Esophagus (tissue), 2 donors: ENCODE measurements around the gene ANXA3. TPM values are rescaled to one million over a fixed set of nuclear protein-coding genes. Genes with fewer than 3 reads are reported as not detected.

Experiments used
- H3K27ac ChIP-seq, 2 donors: one replicate each; pipeline ENCODE4 v1.5.1; 2013; ENCODE audit warnings: low read depth in 2 of 2, mild to moderate bottlenecking in 2 of 2, inconsistent platforms in 1 of 2, low read length in 1 of 2, moderate library complexity in 1 of 2
- H3K27me3 ChIP-seq, 2 donors: one replicate each; pipeline ENCODE4 v1.6.1; 2013; ENCODE audit warnings: low read length in 2 of 2, control low read depth in 1 of 2, mild to moderate bottlenecking in 1 of 2; ENCODE audit not compliant: insufficient read depth in 2 of 2, control insufficient read depth in 1 of 2
- H3K36me3 ChIP-seq, 2 donors: one replicate each; pipeline ENCODE4 v1.6.1; 2013; ENCODE audit warnings: low read length in 1 of 2; ENCODE audit not compliant: control insufficient read depth in 2 of 2, insufficient read depth in 2 of 2
- H3K4me1 ChIP-seq, 2 donors: one replicate each; pipeline ENCODE4 v1.6.1; 2013; ENCODE audit warnings: low read length in 1 of 2; ENCODE audit not compliant: control insufficient read depth in 2 of 2, insufficient read depth in 2 of 2
- H3K4me3 ChIP-seq, 2 donors: one replicate each; pipeline ENCODE4 v1.5.1; 2013; ENCODE audit warnings: low read length in 2 of 2, mild to moderate bottlenecking in 2 of 2, low read depth in 1 of 2, moderate library complexity in 1 of 2
- H3K9me3 ChIP-seq, 2 donors: one replicate each; pipeline ENCODE4 v1.6.1; 2013; ENCODE audit warnings: mild to moderate bottlenecking in 2 of 2, low read depth in 1 of 2, low read length in 1 of 2, moderate library complexity in 1 of 2; ENCODE audit not compliant: control insufficient read depth in 2 of 2, insufficient read depth in 1 of 2
- WGBS, 2 donors: extraction: QIAGEN DNeasy Blood & Tissue Kit; methylation state at CpG; one replicate each; pipeline ENCODE4 v1.1.7; 2013; 5-methylcytosine and 5-hydroxymethylcytosine counted together
- polyA plus RNA-seq, 2 donors: library from polyadenylated mRNA; stranded (reverse); fragments of 200-250 nt; gene quantifications; one replicate each; pipeline ENCODE4 v1.2.3, GENCODE V29; 2013
- donor health status: healthy with polysubstance abuse.
- donor health status: Bipolar disorder and iron deficiency.

Gene ANXA3
- polyA plus RNA-seq, 2 donors = 80.6 to 140 TPM

- WGBS, 2 donors = 93% methylated on average over 3 of the region's 3 CpGs
Measured at GRCh38 chr4:78603384-78603783, 51.8 kb downstream of the ANXA3 start.

GRCh38 chr4:78604988-78605387 is 53.4 kb downstream of the ANXA3 start:
- WGBS, 2 donors = 84 to 87% methylated on average over 2 of the region's 2 CpGs
- no peak overlapping the region for H3K27ac ChIP-seq
- H3K4me3 ChIP-seq = no peak overlapping the region
- H3K9me3 ChIP-seq = no peaks in the 10 kb centered on the region
- no peaks in the 10 kb centered on the region for H3K4me1 ChIP-seq
- peaks cover 0 to 12% of the 10 kb centered on the region in 2 donors for H3K36me3 ChIP-seq
- no peaks in the 10 kb centered on the region for H3K27me3 ChIP-seq

More at GRCh38 chr4:78603384-78603783, 51.8 kb downstream of the ANXA3 start:
- Histone ChIP-seq H3K4me3 (no peak overlapping the region), H3K4me1 (no peaks in the 10 kb centered on the region), H3K9me3 (no peaks in the 10 kb centered on the region), H3K36me3 (peaks cover 0 to 12% of the 10 kb centered on the region in 2 donors), H3K27me3 (no peaks in the 10 kb centered on the region), H3K27ac (no peak overlapping the region)

- Histone ChIP-seq H3K36me3 (peaks cover 0 to 12% of the 10 kb centered on the region in 2 donors), H3K27me3 (no peaks in the 10 kb centered on the region), H3K4me1 (no peaks in the 10 kb centered on the region), H3K9me3 (no peaks in the 10 kb centered on the region), H3K4me3 (no peak overlapping the region), H3K27ac (no peak overlapping the region)
- 96 to 97% methylated on average over 3 of the region's 3 CpGs for WGBS, 2 donors
Measured at GRCh38 chr4:78606035-78606434, 54.5 kb downstream of the ANXA3 start.

GRCh38 chr4:78606530-78607095 is 55.0 kb downstream of the ANXA3 start:
- H3K4me3 ChIP-seq = no peak overlapping the region
- no peak overlapping the region for H3K27ac ChIP-seq
- H3K27me3 ChIP-seq = no peaks in the 10 kb centered on the region
- no peaks in the 10 kb centered on the region for H3K4me1 ChIP-seq
- H3K9me3 ChIP-seq = no peaks in the 10 kb centered on the region
- H3K36me3 ChIP-seq = peaks cover 0 to 12% of the 10 kb centered on the region in 2 donors
- WGBS, 2 donors = 92 to 94% methylated on average over 1 of the region's 1 CpG

- Histone ChIP-seq H3K27me3 (no peaks in the 10 kb centered on the region), H3K4me3 (no peak overlapping the region), H3K36me3 (peaks cover 0 to 8% of the 10 kb centered on the region in 2 donors), H3K27ac (no peak overlapping the region), H3K9me3 (no peaks in the 10 kb centered on the region), H3K4me1 (no peaks in the 10 kb centered on the region)
- WGBS, 2 donors = 81 to 86% methylated on average over 4 of the region's 4 CpGs
Measured at GRCh38 chr4:78608684-78609083, 57.1 kb downstream of the ANXA3 start.

GRCh38 chr4:78609580-78609979 is 58.0 kb downstream of the ANXA3 start:
- Histone ChIP-seq H3K4me3 (no peak overlapping the region), H3K27me3 (no peaks in the 10 kb centered on the region), H3K27ac (no peak overlapping the region), H3K36me3 (peaks cover 0 to 8% of the 10 kb centered on the region in 2 donors), H3K4me1 (no peaks in the 10 kb centered on the region), H3K9me3 (no peaks in the 10 kb centered on the region)
- WGBS, 2 donors = 72 to 74% methylated on average over 4 of the region's 4 CpGs

GRCh38 chr4:78610546-78611214 is 59.1 kb downstream of the ANXA3 start:
- Histone ChIP-seq H3K4me3 (no peak overlapping the region), H3K4me1 (no peaks in the 10 kb centered on the region), H3K36me3 (peaks cover 0 to 8% of the 10 kb centered on the region in 2 donors), H3K9me3 (no peaks in the 10 kb centered on the region), H3K27ac (no peak overlapping the region), H3K27me3 (no peaks in the 10 kb centered on the region)
- WGBS, 2 donors = 75 to 90% methylated on average over 3 of the region's 3 CpGs

- WGBS, 2 donors = 85 to 88% methylated on average over 2 of the region's 2 CpGs
- no peaks in the 10 kb centered on the region for H3K4me1 ChIP-seq
- H3K27me3 ChIP-seq = no peaks in the 10 kb centered on the region
- no peak overlapping the region for H3K27ac ChIP-seq
- peaks cover 0 to 3% of the 10 kb centered on the region in 2 donors for H3K36me3 ChIP-seq
- H3K9me3 ChIP-seq = no peaks in the 10 kb centered on the region
- H3K4me3 ChIP-seq = no peak overlapping the region
Measured at GRCh38 chr4:78611215-78611558, 59.6 kb downstream of the ANXA3 start.

- Histone ChIP-seq H3K27ac (no peak overlapping the region), H3K36me3 (no peaks in the 10 kb centered on the region), H3K4me1 (no peaks in the 10 kb centered on the region), H3K4me3 (no peak overlapping the region), H3K9me3 (no peaks in the 10 kb centered on the region), H3K27me3 (no peaks in the 10 kb centered on the region)
- 60 to 64% methylated on average over 3 of the region's 3 CpGs for WGBS, 2 donors
Measured at GRCh38 chr4:78612398-78613178, 61.0 kb downstream of the ANXA3 start.
